Endodermal cell (in vitro differentiated cells): ENCODE data around the gene TMPRSS11E. TPM values are rescaled to one million over a fixed set of nuclear protein-coding genes. Genes with fewer than 3 reads are reported as not detected.

Experiments
- DNase-seq: peaks from one replicate; pipeline ENCODE4 v3.0.0-alpha.2; 2017
- H3K27ac ChIP-seq: 2 replicates; pipeline ENCODE4 v1.5.1; 2013; ENCODE audit warnings: mild to moderate bottlenecking, low read depth, low read length, moderate library complexity
- H3K27me3 ChIP-seq: 2 replicates; pipeline ENCODE4 v1.6.1; 2013; ENCODE audit warnings: mild to moderate bottlenecking, low read length, moderate library complexity; ENCODE audit not compliant: insufficient read depth, control insufficient read depth, poor library complexity, severe bottlenecking
- H3K36me3 ChIP-seq: 2 replicates; pipeline ENCODE4 v1.7.0; 2013; ENCODE audit warnings: mild to moderate bottlenecking, low read length, moderate library complexity; ENCODE audit not compliant: control insufficient read depth, insufficient read depth
- H3K4me1 ChIP-seq: one replicate; pipeline ENCODE4 v1.7.0; 2013; ENCODE audit warnings: low read length; ENCODE audit not compliant: control insufficient read depth, insufficient read depth
- H3K4me3 ChIP-seq: 2 replicates; pipeline ENCODE4 v1.5.1; 2013; ENCODE audit warnings: mild to moderate bottlenecking, low read length, moderate library complexity
- H3K9ac ChIP-seq: 2 replicates; pipeline ENCODE4 v1.6.1; 2013; ENCODE audit warnings: mild to moderate bottlenecking, low read length, moderate library complexity; ENCODE audit not compliant: poor library complexity, severe bottlenecking; ENCODE audit errors: extremely low read depth
- H3K9me3 ChIP-seq: 2 replicates; pipeline ENCODE4 v1.6.1; 2013; ENCODE audit warnings: mild to moderate bottlenecking, low read length, moderate library complexity; ENCODE audit not compliant: control insufficient read depth
- H3K27ac Mint-ChIP-seq: 2 replicates; pipeline ENCODE4 v1.8.0; 2020; ENCODE audit warnings: mixed read lengths
- H3K27me3 Mint-ChIP-seq: 2 replicates; pipeline ENCODE4 v1.8.0; 2021; ENCODE audit warnings: mild to moderate bottlenecking, mixed read lengths; ENCODE audit not compliant: insufficient read depth
- H3K36me3 Mint-ChIP-seq: 2 replicates; pipeline ENCODE4 v1.8.0; 2020; ENCODE audit warnings: low read depth, mixed read lengths
- H3K4me1 Mint-ChIP-seq: 2 replicates; pipeline ENCODE4 v1.8.0; 2020; ENCODE audit warnings: mixed read lengths
- H3K4me3 Mint-ChIP-seq: 2 replicates; pipeline ENCODE4 v1.8.0; 2020; ENCODE audit warnings: mild to moderate bottlenecking, moderate library complexity, mixed read lengths
- H3K9me3 Mint-ChIP-seq: 2 replicates; pipeline ENCODE4 v1.8.0; 2020; ENCODE audit warnings: mild to moderate bottlenecking, mixed read lengths
- WGBS, 2 experiments: methylation state at CpG; one replicate each; pipeline versions ENCODE4 v1.1.5 to v1.1.7; 2013; ENCODE audit warnings: missing lambda C conversion rate in 2 of 2, mixed read lengths in 1 of 2; ENCODE audit not compliant: insufficient coverage in 1 of 2, insufficient read length in 1 of 2; 5-methylcytosine and 5-hydroxymethylcytosine counted together
- total RNA-seq, 2 donors: library from RNA; stranded (reverse); fragmentation: NEBNext Ultra II Directional in 1 of 2; extraction: Animal tissue kit (Norgen Biotek cat#: 25700) in 1 of 2; gene quantifications; 2 replicates in 1 of 2; 3 replicates in 1 of 2; pipeline ENCODE4 v1.2.1, GENCODE V29; 2021
- TF ChIP-seq, protein P1 (sequence below): fragments of 200-600 bp; sonication (generic); conservative IDR thresholded peaks from 2 replicates; pipeline ENCODE4 v1.5.0; 2021; ENCODE audit warnings: antibody characterized with exemption, mild to moderate bottlenecking

Gene TMPRSS11E
- total RNA-seq, 2 donors from 2014 or later = 4.4 to 11.1 TPM

DNA sequence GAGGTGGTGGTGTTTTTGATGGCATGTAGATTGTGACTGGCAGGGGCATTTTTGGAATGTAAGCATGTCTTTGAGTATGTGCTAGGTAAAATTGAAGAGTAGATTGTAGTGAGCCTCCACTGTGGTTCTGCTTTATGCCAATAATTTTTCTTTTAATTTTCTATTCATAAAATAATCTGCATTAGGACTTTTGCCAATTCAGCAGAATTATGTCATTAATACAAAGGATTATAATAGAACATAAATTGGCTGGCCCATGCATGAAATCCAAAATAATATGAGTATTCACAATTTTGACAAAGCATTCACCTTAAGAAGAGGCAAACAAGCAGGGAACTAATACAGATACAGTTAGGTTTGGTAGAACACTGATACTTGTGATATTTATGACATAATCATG lies 14.9 kb upstream of the TMPRSS11E start:
- no peaks in the 10 kb centered on the region for H3K27me3 Mint-ChIP-seq
- Histone ChIP-seq H3K36me3 (no peaks in the 10 kb centered on the region), H3K27me3 (no peaks in the 10 kb centered on the region), H3K4me3 (no peak overlapping the region), H3K27ac (no peak overlapping the region), H3K4me1 (no peaks in the 10 kb centered on the region), H3K9me3 (peaks cover 16% of the 10 kb centered on the region), H3K9ac (no peak overlapping the region)
- peaks cover 8% of the 10 kb centered on the region for H3K4me1 Mint-ChIP-seq
- TF ChIP-seq, protein P1, sequence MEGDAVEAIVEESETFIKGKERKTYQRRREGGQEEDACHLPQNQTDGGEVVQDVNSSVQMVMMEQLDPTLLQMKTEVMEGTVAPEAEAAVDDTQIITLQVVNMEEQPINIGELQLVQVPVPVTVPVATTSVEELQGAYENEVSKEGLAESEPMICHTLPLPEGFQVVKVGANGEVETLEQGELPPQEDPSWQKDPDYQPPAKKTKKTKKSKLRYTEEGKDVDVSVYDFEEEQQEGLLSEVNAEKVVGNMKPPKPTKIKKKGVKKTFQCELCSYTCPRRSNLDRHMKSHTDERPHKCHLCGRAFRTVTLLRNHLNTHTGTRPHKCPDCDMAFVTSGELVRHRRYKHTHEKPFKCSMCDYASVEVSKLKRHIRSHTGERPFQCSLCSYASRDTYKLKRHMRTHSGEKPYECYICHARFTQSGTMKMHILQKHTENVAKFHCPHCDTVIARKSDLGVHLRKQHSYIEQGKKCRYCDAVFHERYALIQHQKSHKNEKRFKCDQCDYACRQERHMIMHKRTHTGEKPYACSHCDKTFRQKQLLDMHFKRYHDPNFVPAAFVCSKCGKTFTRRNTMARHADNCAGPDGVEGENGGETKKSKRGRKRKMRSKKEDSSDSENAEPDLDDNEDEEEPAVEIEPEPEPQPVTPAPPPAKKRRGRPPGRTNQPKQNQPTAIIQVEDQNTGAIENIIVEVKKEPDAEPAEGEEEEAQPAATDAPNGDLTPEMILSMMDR = no peak
- peaks cover 9% of the 10 kb centered on the region for H3K9me3 Mint-ChIP-seq
- H3K4me3 Mint-ChIP-seq = no peak overlapping the region
- H3K36me3 Mint-ChIP-seq = peaks cover 6% of the 10 kb centered on the region
- no peak for DNase-seq
- H3K27ac Mint-ChIP-seq = no peak overlapping the region

DNA sequence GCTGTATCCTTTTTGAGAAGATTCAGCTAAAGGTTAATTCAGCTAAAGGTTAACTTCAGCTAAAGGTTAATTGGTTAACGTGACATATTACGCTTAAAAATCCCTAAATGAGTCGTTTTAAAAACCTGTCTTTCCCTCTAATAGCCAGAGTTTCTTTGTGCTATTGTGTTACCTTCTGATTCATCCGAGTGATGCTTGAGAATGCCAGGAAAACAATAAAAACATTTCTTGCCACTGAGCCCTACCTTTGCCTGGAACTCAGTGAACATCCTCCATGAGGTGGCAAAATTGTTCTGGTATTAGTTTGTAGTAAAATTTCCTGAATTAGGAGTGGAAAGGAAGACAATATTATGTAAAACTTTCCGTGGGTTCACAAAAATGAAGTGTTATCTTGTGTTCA lies 13.7 kb upstream of the TMPRSS11E start:
- H3K4me1 Mint-ChIP-seq = peaks cover 8% of the 10 kb centered on the region
- peaks cover 11% of the 10 kb centered on the region for H3K36me3 Mint-ChIP-seq
- no peaks in the 10 kb centered on the region for H3K27me3 ChIP-seq
- no peak overlapping the region for H3K27ac Mint-ChIP-seq
- no peak overlapping the region for H3K27ac ChIP-seq
- TF ChIP-seq, protein P1 = no peak
- H3K9ac ChIP-seq = no peak overlapping the region
- H3K36me3 ChIP-seq = no peaks in the 10 kb centered on the region
- no peaks in the 10 kb centered on the region for H3K4me1 ChIP-seq
- H3K27me3 Mint-ChIP-seq = no peaks in the 10 kb centered on the region
- no peak overlapping the region for H3K4me3 Mint-ChIP-seq
- no peak for DNase-seq
- peak overlapping the region; percentile 60 for H3K4me3 ChIP-seq
- WGBS, 2 experiments = 85 to 96% methylated on average over 4 to 5 of the region's 5 CpGs
- H3K9me3 Mint-ChIP-seq = peaks cover 12% of the 10 kb centered on the region
- peaks cover 16% of the 10 kb centered on the region for H3K9me3 ChIP-seq

GRCh38 chr4:68434277-68434676 lies 13.0 kb upstream of the TMPRSS11E start:
- H3K27ac Mint-ChIP-seq = no peak overlapping the region
- WGBS, 2 experiments = no CpG with 5 or more reads among the region's 1 CpG
- DNase-seq = no peak

More at GRCh38 chr4:68434277-68434676, 13.0 kb upstream of the TMPRSS11E start:
- Mint-ChIP-seq H3K36me3 (peaks cover 10% of the 10 kb centered on the region), H3K27me3 (no peaks in the 10 kb centered on the region), H3K4me3 (no peak overlapping the region), H3K4me1 (peaks cover 8% of the 10 kb centered on the region), H3K9me3 (peaks cover 10% of the 10 kb centered on the region)
- no peaks in the 10 kb centered on the region for H3K36me3 ChIP-seq
- peaks cover 16% of the 10 kb centered on the region for H3K9me3 ChIP-seq
- TF ChIP-seq, protein P1 = no peak
- no peak overlapping the region for H3K27ac ChIP-seq
- H3K27me3 ChIP-seq = no peaks in the 10 kb centered on the region
- no peaks in the 10 kb centered on the region for H3K4me1 ChIP-seq
- H3K4me3 ChIP-seq = no peak overlapping the region
- no peak overlapping the region for H3K9ac ChIP-seq
